Body of pancreas (tissue), 4 donors: ENCODE results near the gene DOCK3.

Experiments
- POLR2A ChIP-seq, 3 donors: fragments of 450-650 bp; IDR thresholded peaks; one replicate each; pipeline ENCODE4 v1.6.1; 2016; ENCODE audit warnings: antibody characterized with exemption in 3 of 3, mild to moderate bottlenecking in 2 of 3
- TF ChIP-seq, protein P1 (sequence below), 7 experiments: fragments of 450-650 bp in 4 of 7; fragments of 200-600 bp in 3 of 7; sonication (generic) in 3 of 7; IDR thresholded peaks; one replicate each; pipeline ENCODE4 v1.5.1; 2016 to 2019; ENCODE audit warnings: antibody characterized with exemption in 7 of 7

DNA sequence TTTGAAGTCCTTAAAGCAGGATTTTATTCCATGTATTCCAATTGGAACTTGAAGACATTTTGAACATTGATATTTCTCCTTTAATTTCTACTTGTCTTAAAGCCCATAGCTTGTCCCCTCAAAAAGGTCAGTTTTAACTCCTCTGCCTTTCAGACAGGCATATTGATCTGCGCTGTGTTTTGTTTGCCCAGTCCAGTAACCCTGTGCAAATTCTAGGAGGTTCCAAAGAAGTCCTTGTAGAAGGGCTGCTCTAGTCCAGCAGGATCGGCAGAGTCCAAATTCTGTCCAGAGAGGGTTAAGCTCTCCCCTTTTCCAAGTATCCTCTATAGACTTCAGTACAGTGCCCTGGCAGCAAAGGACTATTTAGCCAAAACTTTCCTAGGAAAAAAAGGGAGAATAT is 604.7 kb downstream of the DOCK3 start:
- TF ChIP-seq, protein P1, sequence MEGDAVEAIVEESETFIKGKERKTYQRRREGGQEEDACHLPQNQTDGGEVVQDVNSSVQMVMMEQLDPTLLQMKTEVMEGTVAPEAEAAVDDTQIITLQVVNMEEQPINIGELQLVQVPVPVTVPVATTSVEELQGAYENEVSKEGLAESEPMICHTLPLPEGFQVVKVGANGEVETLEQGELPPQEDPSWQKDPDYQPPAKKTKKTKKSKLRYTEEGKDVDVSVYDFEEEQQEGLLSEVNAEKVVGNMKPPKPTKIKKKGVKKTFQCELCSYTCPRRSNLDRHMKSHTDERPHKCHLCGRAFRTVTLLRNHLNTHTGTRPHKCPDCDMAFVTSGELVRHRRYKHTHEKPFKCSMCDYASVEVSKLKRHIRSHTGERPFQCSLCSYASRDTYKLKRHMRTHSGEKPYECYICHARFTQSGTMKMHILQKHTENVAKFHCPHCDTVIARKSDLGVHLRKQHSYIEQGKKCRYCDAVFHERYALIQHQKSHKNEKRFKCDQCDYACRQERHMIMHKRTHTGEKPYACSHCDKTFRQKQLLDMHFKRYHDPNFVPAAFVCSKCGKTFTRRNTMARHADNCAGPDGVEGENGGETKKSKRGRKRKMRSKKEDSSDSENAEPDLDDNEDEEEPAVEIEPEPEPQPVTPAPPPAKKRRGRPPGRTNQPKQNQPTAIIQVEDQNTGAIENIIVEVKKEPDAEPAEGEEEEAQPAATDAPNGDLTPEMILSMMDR (IDR thresholded peaks at IDR 0.05) = no peak
- no peak for TF ChIP-seq POLR2A (IDR thresholded peaks at IDR 0.05)
